D341Med (cell line): Measurements from ENCODE around the gene ACTG2.
"Not testable (repeated sequence)": the region's sequence is repeated elsewhere in the genome, so short reads cannot be mapped to it uniquely, and the experiment has no call there.

ENCODE experiments used
- DNase-seq: peaks from one replicate; pipeline ENCODE4 v3.0.0; 2012; ENCODE audit warnings: low spot score

ACTG2 gene

DNA sequence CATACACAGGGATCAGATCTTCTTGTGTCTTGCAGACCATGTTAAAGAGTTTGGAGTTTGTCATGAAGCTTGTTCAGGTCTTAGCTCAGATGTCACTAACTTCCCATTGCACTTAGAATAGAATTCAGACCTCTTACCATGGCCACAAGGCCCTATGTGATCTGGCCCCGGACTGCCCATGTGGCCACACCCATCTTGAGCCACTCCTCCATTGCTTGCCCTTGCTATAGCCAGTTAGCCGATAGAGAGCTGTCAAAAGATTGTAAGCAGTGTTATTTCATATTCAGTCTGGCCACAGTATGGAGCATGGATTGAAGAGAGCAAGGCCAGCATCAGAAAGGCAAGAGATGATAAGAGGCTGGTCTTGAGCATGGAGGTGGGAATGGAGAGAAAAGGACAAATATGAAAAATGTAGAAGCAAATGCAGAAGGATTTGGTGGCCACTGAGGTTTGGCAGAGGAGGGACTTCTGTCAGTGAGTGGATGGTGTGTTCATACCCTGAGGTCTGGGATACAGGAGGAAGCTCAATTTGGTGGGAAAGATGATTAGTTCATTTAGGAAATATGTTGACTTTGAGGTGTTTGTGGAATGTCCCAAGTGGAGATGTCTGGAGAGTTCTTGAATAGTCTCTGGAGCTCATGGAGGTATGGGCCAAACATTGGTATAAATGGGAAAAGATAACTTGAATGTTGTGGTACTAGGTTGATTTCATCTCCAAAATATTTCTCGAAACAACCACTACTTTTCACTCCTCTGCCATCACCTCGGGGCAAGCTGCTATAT, 44.5 kb downstream of the ACTG2 start:
- no peak for DNase-seq

GRCh38 chr2:73937899-73938298, 45.1 kb downstream of the ACTG2 start:
- no peak for DNase-seq

- no peak for DNase-seq
Observed at GRCh38 chr2:73938718-73939352, 46.0 kb downstream of the ACTG2 start.

DNA sequence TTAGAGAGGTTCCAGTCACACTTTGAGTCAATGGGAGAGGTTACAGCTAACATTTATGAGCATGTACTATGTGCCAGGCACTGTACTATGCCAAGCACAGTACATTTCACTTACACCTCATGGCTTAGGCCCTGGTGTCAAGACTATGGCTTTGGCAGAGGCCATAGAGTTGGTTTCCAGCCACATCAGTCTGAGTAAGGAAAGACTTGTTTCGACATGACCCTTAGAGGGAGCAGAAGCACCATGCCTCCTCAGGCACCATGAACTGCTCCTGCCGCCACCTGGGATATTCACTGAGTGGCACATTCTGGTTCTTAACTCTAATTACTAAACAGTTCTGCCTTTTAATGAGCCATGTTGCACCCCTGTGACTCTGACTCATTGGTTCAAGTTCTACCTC, 46.6 kb downstream of the ACTG2 start:
- peak; percentile 40 for DNase-seq

DNA sequence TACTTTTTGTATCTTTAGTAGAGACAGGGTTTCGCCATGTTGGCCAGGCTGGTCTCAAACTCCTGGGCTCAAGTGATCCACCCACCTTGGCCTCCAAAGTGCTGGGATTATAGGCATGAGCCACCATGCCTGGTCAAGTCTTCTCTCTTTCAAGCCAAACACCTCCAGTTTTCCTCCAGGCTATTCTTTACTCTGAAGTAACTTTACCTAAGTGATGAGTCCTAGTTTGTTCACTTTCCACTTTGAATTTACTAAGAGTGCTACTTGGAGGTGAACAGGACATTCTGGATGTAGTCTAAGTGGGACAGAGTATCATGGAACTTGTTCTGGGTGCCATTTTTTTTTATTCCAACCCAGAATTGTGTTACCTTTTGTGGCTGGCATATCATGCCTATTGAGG, 47.3 kb downstream of the ACTG2 start:
- not testable (repeated sequence) for DNase-seq

- DNase-seq = no peak
Observed at GRCh38 chr2:73942664-73943063, 49.9 kb downstream of the ACTG2 start.

DNA sequence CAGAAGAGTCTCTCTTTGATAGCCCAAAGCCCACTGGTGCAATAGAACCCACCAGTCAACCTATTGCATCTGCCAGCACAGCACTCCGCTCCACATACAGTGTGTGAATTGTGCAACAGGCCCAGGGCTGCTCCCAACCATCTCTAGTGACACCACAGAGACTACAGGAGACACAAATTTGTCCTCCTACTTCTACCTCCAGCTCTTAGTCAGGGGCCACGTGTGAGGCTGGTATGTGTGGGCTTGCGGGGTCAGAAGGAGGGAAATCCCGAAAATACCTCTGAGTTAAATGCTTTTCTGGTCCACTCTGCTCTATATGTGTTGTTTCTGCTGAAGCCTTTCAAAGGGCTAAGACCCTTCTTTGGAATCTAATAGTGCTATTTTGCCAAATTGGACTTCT, 51.9 kb downstream of the ACTG2 start:
- DNase-seq = no peak

DNA sequence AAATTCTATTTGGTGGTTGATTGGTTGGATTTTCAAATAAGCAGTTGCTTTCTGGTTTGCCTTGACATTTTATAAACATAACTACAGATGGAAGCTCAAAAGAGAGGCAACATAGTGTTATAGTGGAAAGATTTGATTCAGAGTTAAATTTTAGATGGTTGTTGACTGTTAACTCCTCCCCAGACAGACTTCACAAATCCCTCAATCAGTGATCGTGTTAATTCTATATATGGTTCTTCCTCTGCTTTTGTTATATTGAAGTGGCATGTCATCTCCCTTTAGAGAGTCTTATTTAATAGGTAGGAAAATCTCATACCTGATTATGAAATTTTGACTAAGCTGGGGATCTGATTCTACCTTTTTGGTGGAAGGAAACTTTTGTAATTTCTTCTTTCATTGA, 53.4 kb downstream of the ACTG2 start:
- no peak for DNase-seq

DNA sequence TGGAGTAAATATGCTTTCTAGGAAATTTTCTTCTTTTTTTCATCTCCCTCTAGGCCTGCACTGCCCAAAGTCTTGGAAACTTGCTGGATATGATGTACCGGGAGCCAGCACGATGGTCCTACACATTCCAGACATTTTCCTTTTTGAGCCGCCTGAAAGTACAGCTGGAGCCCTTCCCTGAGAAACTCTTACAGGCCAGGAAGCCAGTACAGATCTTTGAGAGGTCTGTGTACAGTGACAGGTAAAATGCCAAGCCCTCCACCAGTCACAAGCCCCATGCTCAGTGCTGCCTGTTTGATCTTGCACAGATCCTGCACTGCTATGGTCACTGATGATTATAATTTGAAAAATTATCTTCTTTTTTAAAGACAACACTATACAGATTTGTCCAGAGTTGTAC, 53.9 kb downstream of the ACTG2 start:
- no peak for DNase-seq

DNA sequence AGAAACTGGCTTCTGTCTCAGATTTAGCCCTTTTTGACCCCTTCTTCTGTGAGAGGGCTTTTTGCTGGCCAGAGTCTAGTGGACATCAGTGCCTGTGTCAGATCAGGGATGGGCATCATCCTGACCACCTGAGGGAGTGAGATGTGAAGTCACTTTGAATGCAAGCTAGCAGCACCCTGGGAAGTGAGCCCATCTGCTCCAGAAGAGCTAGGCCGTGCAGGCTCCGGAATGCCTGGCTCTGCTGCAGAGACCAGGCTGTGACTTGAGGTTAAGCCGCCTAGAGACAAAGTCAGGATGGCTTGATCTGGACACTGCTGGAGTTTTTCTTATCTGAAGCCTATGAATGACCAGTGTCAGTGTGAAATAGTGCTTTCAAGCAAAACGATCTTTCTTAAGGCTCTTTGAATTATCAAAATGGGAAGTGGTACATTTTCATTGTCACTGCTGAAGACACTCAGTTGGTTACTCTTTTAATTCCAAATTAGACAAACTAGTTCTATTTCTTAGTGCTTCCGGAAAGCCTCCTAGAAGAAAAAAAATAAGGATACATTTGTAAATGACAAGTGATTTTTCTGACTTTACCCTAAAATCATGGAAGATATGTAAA, 54.7 kb downstream of the ACTG2 start:
- no peak for DNase-seq

DNA sequence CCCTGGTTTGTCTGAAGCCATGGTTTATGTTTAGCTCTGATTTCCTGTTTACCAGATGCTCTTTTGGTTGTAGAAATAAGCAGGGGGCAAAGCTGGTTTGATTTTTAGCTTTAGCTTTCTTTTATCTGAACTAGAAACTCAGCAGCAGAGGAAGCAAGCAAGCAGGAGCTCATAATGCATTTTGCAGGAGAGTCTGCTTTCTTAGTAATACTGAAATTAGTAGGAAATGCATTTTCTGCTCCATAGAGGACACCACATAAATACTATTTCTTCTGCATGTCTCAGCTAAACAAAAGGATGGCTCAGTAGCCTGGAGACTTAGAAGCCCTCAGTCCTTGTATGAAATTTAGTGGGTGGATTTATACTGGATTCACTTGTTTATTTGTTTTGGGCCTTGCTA, 57.0 kb downstream of the ACTG2 start:
- DNase-seq = no peak

- DNase-seq = peak; percentile 77
Observed at GRCh38 chr2:73952499-73953446, 60.0 kb downstream of the ACTG2 start.

GRCh38 chr2:73956218-73956865, 63.5 kb downstream of the ACTG2 start:
- DNase-seq = no peak

DNA sequence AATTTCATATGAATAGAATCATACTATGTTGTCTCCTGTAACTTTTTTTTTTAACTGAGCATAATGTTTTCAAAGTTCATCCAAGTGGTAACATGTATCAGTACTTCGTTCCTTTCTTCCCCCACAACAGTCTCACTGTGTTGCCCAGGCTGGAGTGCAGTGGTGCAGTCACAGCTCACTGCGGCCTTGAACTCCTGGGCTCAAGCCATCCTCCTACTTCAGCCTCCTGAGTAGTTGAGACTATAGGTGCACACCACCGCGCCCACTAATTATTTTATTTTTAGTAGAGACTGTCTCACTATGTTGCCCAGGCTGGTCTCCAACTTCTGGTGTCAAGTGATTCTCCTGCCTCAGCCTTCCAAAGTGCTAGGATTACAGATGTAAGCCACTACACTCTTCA, 68.5 kb downstream of the ACTG2 start:
- no peak for DNase-seq

GRCh38 chr2:73961823-73962615, 69.2 kb downstream of the ACTG2 start:
- DNase-seq = no peak

DNA sequence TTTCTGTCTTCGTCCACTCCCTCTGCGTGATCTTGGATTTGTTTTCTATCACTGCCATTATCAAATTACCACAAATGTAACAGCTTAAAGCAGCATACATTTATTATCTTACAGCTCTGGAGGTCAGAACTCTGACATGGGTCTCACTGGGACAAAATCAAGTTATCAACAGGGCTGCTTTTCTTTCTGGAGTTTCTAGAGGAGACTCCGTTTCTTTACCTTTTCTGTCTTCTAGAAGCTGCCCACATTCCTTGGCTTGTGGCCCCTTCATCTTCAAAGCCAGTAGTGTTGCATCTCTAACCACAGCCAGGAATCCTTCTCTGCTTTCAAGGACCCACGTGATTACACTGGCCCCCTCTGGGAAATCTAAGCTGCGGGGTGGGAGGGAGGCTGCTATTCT, 70.0 kb downstream of the ACTG2 start:
- no peak for DNase-seq

DNA sequence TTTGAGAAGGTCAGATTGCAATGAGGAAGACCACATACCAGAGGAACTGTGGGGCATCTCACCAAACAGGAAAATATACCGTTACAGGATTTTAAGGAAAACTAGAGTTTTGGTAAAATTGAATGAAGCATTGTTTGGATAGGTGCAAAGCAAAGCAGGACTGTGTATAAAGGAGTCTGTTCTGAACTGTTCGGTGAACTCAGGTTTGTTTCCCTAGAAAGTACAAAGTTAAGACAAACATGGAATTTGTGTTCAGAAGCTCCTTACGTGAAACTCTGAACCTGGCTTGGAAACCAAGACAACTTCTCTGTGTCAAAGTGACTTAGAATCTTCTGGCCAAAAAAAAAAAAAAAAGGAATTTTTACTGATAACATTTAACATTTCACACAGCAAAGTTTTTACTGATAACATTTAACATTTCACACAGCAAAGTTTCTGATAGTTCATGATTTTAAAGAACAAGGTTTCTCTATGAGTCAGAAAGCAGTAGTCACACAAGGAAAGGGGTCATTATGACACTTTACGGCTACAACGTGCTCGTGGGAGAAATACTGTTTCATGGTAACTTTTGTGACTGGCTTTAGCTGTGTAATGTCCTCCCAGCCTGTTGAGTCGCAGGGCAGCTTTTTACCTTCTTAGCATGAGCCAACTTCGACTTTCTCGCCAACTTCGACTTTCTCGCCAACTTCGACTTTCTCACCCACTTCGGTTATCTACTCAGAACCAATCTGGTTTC, 70.7 kb downstream of the ACTG2 start:
- no peak for DNase-seq

DNA sequence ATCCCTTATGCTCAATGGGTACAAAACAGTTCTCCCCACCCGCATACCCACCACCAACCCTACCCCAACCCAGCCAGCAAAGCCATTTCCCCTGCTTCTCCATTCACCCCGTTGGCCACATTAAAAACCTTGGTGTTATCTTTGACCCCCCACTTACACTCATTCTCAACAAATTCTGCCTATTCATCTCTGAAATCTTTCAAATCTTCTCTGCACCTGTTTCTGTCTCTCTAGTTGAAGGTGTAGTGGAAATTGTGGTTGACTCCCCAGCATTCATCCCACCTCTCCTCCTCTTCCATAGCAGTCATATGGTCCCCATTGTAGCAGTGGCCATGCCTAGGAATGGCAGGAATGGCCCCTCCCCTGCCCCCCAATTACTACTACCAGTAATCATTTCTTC, 71.4 kb downstream of the ACTG2 start:
- no peak for DNase-seq

DNA sequence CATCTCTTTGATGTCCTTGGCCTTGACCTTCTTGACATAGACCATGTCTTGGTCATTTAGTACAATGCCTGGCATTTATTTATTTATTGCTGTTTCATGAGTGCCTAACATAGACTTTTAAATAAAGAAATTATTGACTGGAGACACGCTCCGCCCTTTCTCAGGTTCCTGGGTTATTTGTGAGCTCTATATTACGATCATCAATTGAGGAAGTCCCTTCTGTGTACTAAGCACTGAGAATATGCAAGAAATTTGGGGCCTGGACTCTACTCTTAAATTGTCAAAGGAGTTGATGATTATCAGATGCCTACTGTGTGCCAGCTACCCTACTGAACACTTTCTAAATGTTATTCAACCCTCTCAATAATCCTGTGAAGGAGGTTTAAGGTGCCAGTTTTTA, 72.2 kb downstream of the ACTG2 start:
- no peak for DNase-seq

DNA sequence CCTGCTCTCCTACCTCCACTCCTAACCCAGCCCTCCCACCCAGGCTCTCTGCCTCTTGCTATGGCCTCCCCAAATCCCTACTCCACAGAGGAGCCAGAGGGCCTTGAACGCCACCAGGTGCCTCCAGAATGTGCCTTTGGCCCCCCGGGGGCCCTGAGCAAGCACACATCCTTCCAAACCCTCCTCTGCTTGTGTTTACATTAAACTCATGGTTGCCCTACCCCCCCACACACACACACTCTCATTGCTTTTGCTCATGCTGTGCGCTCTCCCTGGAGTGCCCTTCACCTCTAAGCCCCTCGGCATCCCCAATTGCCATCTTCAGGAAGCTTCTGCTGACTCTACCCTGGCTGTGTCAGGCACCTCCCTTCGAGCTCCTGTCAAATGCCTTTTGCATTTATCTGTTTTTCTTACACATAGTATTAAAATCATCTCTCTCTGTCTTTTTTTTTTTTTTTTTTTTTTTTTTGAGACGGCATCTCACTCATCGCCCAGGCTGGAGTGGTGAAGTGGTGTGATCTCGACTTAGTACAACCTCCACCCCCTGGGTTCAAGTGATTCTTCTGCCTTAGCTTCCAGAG, 75.6 kb downstream of the ACTG2 start:
- no peak for DNase-seq
